GM23338 (cell line): ENCODE data around the gene SLC9A1. TPM values are rescaled to one million over a fixed set of nuclear protein-coding genes. Genes with fewer than 3 reads are reported as not detected.

Experiments used
- ATAC-seq: fragments of 200-7000 bp; cut with Tn5 transposase; 3 replicates; pipeline ENCODE4 v1.9.1; 2020
- DNase-seq: peaks from one replicate; pipeline ENCODE4 v3.0.0-alpha.2; 2015; ENCODE audit warnings: low spot score
- H2AFZ ChIP-seq: fragments of 200-600 bp; sonication (generic); 2 replicates; pipeline ENCODE4 v1.8.0; 2016; ENCODE audit warnings: antibody characterized with exemption, mild to moderate bottlenecking, moderate library complexity
- H3F3A ChIP-seq: fragments of 200-600 bp; sonication (generic); replicated peaks from 2 replicates; pipeline ENCODE4 v1.8.0; 2017; ENCODE audit warnings: antibody characterized with exemption, mixed run types, low read depth
- H3K27ac ChIP-seq: fragments of 200-600 bp; sonication (generic); 2 replicates; pipeline ENCODE4 v1.6.1; 2016; ENCODE audit warnings: low read depth
- H3K27me3 ChIP-seq: fragments of 200-600 bp; sonication (generic); 2 replicates; pipeline ENCODE4 v1.8.0; 2016; ENCODE audit warnings: mild to moderate bottlenecking, mixed run types, moderate library complexity; ENCODE audit not compliant: insufficient read depth
- H3K36me3 ChIP-seq: fragments of 200-600 bp; sonication (generic); 2 replicates; pipeline ENCODE4 v1.8.0; 2016; ENCODE audit warnings: mild to moderate bottlenecking; ENCODE audit not compliant: insufficient read depth
- H3K4me1 ChIP-seq: fragments of 200-600 bp; sonication (generic); 2 replicates; pipeline ENCODE4 v1.8.0; 2016; ENCODE audit warnings: mild to moderate bottlenecking, moderate library complexity; ENCODE audit not compliant: insufficient read depth
- H3K4me2 ChIP-seq: fragments of 200-600 bp; sonication (generic); 2 replicates; pipeline ENCODE4 v1.7.1; 2017; ENCODE audit warnings: mixed run types
- H3K4me3 ChIP-seq: fragments of 200-600 bp; sonication (generic); 2 replicates; pipeline ENCODE4 v1.6.1; 2016; ENCODE audit warnings: mixed run types
- H3K79me2 ChIP-seq: fragments of 200-600 bp; sonication (generic); replicated peaks from 2 replicates; pipeline ENCODE4 v1.8.0; 2017; ENCODE audit warnings: mild to moderate bottlenecking; ENCODE audit not compliant: insufficient read depth
- H3K9me2 ChIP-seq: fragments of 200-600 bp; sonication (generic); 2 replicates; pipeline ENCODE4 v1.8.0; 2017; ENCODE audit not compliant: insufficient read depth
- H4K20me1 ChIP-seq: fragments of 200-600 bp; sonication (generic); replicated peaks from 2 replicates; pipeline ENCODE4 v1.8.0; 2017; ENCODE audit warnings: mild to moderate bottlenecking; ENCODE audit not compliant: insufficient read depth
- H3K27ac Mint-ChIP-seq: 2 replicates; pipeline ENCODE4 v1.8.0; 2020; ENCODE audit warnings: inconsistent platforms, mild to moderate bottlenecking, moderate library complexity, mixed read lengths
- H3K27me3 Mint-ChIP-seq: 3 replicates; pipeline ENCODE4 v1.8.0; 2022; ENCODE audit warnings: low read depth, mild to moderate bottlenecking, moderate library complexity, mixed read lengths, inconsistent platforms; ENCODE audit not compliant: insufficient read depth, poor library complexity
- H3K36me3 Mint-ChIP-seq: 3 replicates; pipeline ENCODE4 v1.8.0; 2021; ENCODE audit warnings: low read depth, mild to moderate bottlenecking, inconsistent platforms, moderate library complexity, mixed read lengths
- H3K4me1 Mint-ChIP-seq: 3 replicates; pipeline ENCODE4 v1.8.0; 2020; ENCODE audit warnings: mild to moderate bottlenecking, inconsistent platforms, mixed read lengths
- H3K4me3 Mint-ChIP-seq: 3 replicates; pipeline ENCODE4 v1.8.0; 2021; ENCODE audit warnings: moderate library complexity, mild to moderate bottlenecking, inconsistent platforms, mixed read lengths
- H3K9me3 Mint-ChIP-seq: 3 replicates; pipeline ENCODE4 v1.8.0; 2020; ENCODE audit warnings: moderate library complexity, mild to moderate bottlenecking, inconsistent platforms, mixed read lengths
- CREB1 ChIP-seq: fragments of 250-450 bp; sonication (Bioruptor Pico); IDR thresholded peaks from 2 replicates; pipeline ENCODE4 v1.5.0; 2020; ENCODE audit warnings: low read depth, mild to moderate bottlenecking, moderate library complexity
- CTCF ChIP-seq, 2 experiments: fragments of 200-600 bp in 1 of 2; sonication (generic) in 1 of 2; conservative IDR thresholded peaks; 2 replicates each; pipeline versions ENCODE4 v1.5.1 to v1.6.1; 2016 to 2017; ENCODE audit warnings: antibody characterized with exemption in 2 of 2, low read depth in 2 of 2, mild to moderate bottlenecking in 2 of 2, moderate library complexity in 1 of 2
- EZH2 ChIP-seq: fragments of 200-600 bp; sonication (generic); IDR thresholded peaks from one replicate; pipeline ENCODE4 v1.8.0; 2017; ENCODE audit warnings: antibody characterized with exemption, mild to moderate bottlenecking, low read depth; ENCODE audit not compliant: unreplicated experiment
- EZH2phosphoT487 ChIP-seq: fragments of 200-600 bp; sonication (generic); IDR thresholded peaks from one replicate; pipeline ENCODE4 v1.8.1; 2018; ENCODE audit warnings: antibody characterized with exemption; ENCODE audit not compliant: unreplicated experiment
- JUNB ChIP-seq: IDR thresholded peaks from one replicate; pipeline ENCODE4 v1.6.1; 2016; ENCODE audit warnings: antibody characterized with exemption; ENCODE audit not compliant: unreplicated experiment
- NANOG ChIP-seq: IDR thresholded peaks from 2 replicates; pipeline ENCODE4 v1.6.1; 2016; ENCODE audit warnings: antibody characterized with exemption, borderline replicate concordance
- POLR2AphosphoS5 ChIP-seq: IDR thresholded peaks from 2 replicates; pipeline ENCODE4 v1.6.1; 2016; ENCODE audit warnings: antibody characterized with exemption, low read depth
- STAT1 ChIP-seq: IDR thresholded peaks from one replicate; pipeline ENCODE4 v1.6.1; 2016; ENCODE audit warnings: antibody characterized with exemption; ENCODE audit not compliant: unreplicated experiment
- ZNF114 ChIP-seq: fragments of 250-450 bp; sonication (Bioruptor Pico); IDR thresholded peaks from 2 replicates; pipeline ENCODE4 v1.5.0; 2020; ENCODE audit warnings: mild to moderate bottlenecking, moderate library complexity
- ZNF331 ChIP-seq: fragments of 250-450 bp; sonication (Bioruptor Pico); IDR thresholded peaks from 2 replicates; pipeline ENCODE4 v1.5.0; 2020; ENCODE audit warnings: low read depth, mild to moderate bottlenecking, moderate library complexity
- ZNF462 ChIP-seq: fragments of 250-450 bp; sonication (Bioruptor Pico); IDR thresholded peaks from 2 replicates; pipeline ENCODE4 v1.5.0; 2020; ENCODE audit warnings: mild to moderate bottlenecking, moderate library complexity
- polyA plus RNA-seq: library from polyadenylated mRNA; unstranded; fragments of >200 nt; fragmentation: Nextera tagmentation; extraction: Ambion mirVana; gene quantifications from 2 replicates; pipeline ENCODE4 v1.2.1, GENCODE V29; 2016
- total RNA-seq: library from RNA; depleted of rRNA; stranded (reverse); fragments of >200 nt; shearing (Covaris generic); gene quantifications from 2 replicates; pipeline ENCODE4 v1.2.3, GENCODE V29; 2014
- TF ChIP-seq, protein P1 (sequence below): IDR thresholded peaks from 2 replicates; pipeline ENCODE4 v1.6.1; 2016; ENCODE audit warnings: antibody characterized with exemption
- TF ChIP-seq, protein P2 (sequence below): IDR thresholded peaks from one replicate; pipeline ENCODE4 v1.6.1; 2018; ENCODE audit warnings: antibody characterized with exemption; ENCODE audit not compliant: unreplicated experiment

The SLC9A1 gene
- total and polyA plus RNA-seq, 2 experiments from 2014 or later, result 10.4 to 22.3 TPM

DNA sequence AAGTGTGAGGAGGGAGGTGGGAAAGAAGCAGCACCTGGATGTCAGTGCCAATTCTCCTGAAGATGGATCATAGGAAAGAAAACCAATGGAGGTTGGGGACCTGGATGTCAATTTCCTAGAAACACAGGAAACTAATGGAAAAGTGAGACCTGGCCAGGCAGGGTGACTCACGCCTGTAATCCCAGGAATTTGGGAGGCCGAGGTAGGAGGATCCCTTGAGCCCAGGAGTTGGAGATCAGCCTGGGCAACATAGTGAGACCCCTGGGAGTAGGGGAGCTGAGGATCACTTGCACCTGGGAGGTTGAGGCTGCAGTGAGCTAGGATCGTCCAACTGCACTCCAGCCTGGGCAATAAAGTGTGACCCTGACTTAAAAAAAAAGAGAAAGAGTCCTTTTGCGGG is 21.4 kb upstream of the SLC9A1 start:
- Mint-ChIP-seq H3K4me3 (no peak overlapping the region), H3K36me3 (peaks cover 5% of the 10 kb centered on the region; the same call in 1 of the 3 replicates), H3K27me3 (no peaks in the 10 kb centered on the region), H3K4me1 (no peaks in the 10 kb centered on the region), H3K27ac (no peak overlapping the region), H3K9me3 (peaks cover 27% of the 10 kb centered on the region)
- no peak overlapping the region for H3K4me2 ChIP-seq
- H3K27ac ChIP-seq, result no peak overlapping the region
- ATAC-seq, result no peak
- H3F3A ChIP-seq, result no peaks in the 10 kb centered on the region
- no peak for DNase-seq
- H3K27me3 ChIP-seq, result no peaks in the 10 kb centered on the region
- no peak overlapping the region for H3K4me3 ChIP-seq
- H3K9me2 ChIP-seq, result no peaks in the 10 kb centered on the region
- H2AFZ ChIP-seq, result no peak overlapping the region
- TF ChIP-seq EZH2 (no peak), NANOG (no peak), CREB1 (CRISPR knock-in tag) (no peak), JUNB (no peak), POLR2AphosphoS5 (no peak), ZNF462 (CRISPR knock-in tag) (no peak), ZNF114 (no peak), CTCF (conservative IDR thresholded peaks at IDR 0.05; ENCODE audit: low read depth in 2 of 2) (no peak), STAT1 (no peak), ZNF331 (CRISPR knock-in tag) (no peak), EZH2phosphoT487 (no peak)
- TF ChIP-seq, protein P1, sequence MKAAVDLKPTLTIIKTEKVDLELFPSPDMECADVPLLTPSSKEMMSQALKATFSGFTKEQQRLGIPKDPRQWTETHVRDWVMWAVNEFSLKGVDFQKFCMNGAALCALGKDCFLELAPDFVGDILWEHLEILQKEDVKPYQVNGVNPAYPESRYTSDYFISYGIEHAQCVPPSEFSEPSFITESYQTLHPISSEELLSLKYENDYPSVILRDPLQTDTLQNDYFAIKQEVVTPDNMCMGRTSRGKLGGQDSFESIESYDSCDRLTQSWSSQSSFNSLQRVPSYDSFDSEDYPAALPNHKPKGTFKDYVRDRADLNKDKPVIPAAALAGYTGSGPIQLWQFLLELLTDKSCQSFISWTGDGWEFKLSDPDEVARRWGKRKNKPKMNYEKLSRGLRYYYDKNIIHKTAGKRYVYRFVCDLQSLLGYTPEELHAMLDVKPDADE, result no peak
- TF ChIP-seq, protein P2, sequence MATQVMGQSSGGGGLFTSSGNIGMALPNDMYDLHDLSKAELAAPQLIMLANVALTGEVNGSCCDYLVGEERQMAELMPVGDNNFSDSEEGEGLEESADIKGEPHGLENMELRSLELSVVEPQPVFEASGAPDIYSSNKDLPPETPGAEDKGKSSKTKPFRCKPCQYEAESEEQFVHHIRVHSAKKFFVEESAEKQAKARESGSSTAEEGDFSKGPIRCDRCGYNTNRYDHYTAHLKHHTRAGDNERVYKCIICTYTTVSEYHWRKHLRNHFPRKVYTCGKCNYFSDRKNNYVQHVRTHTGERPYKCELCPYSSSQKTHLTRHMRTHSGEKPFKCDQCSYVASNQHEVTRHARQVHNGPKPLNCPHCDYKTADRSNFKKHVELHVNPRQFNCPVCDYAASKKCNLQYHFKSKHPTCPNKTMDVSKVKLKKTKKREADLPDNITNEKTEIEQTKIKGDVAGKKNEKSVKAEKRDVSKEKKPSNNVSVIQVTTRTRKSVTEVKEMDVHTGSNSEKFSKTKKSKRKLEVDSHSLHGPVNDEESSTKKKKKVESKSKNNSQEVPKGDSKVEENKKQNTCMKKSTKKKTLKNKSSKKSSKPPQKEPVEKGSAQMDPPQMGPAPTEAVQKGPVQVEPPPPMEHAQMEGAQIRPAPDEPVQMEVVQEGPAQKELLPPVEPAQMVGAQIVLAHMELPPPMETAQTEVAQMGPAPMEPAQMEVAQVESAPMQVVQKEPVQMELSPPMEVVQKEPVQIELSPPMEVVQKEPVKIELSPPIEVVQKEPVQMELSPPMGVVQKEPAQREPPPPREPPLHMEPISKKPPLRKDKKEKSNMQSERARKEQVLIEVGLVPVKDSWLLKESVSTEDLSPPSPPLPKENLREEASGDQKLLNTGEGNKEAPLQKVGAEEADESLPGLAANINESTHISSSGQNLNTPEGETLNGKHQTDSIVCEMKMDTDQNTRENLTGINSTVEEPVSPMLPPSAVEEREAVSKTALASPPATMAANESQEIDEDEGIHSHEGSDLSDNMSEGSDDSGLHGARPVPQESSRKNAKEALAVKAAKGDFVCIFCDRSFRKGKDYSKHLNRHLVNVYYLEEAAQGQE, result no peak
- 0 out of 2 replicates have a peak, but pooled peaks cover under 1% of the 10 kb centered on the region for H3K36me3 ChIP-seq
- H4K20me1 ChIP-seq, result no peaks in the 10 kb centered on the region
- no peaks in the 10 kb centered on the region for H3K79me2 ChIP-seq
- H3K4me1 ChIP-seq, result no peaks in the 10 kb centered on the region
